DMS53 (cell line): Measurements from ENCODE around the gene LCP1.

Experiments used
- DNase-seq: peaks from one replicate; lab custom pipeline; 2025; lab: John Stamatoyannopoulos, UW

LCP1 gene

GRCh38 chr13:46100191-46100815 lies 81.7 kb downstream of the LCP1 start:
- DNase-seq, result no peak

GRCh38 chr13:46097663-46098062 lies 84.3 kb downstream of the LCP1 start:
- DNase-seq, result no peak

GRCh38 chr13:46097015-46097414 lies 85.0 kb downstream of the LCP1 start:
- DNase-seq, result peak; percentile 95

GRCh38 chr13:46094478-46094877 lies 87.5 kb downstream of the LCP1 start:
- DNase-seq, result no peak

- DNase-seq, result peak; percentile 2
Measured at GRCh38 chr13:46088821-46089562, 93.0 kb downstream of the LCP1 start.

GRCh38 chr13:46087481-46087880 lies 94.5 kb downstream of the LCP1 start:
- no peak for DNase-seq

- DNase-seq, result no peak
Measured at GRCh38 chr13:46086985-46087384, 95.0 kb downstream of the LCP1 start.

GRCh38 chr13:46086421-46086922 lies 95.5 kb downstream of the LCP1 start:
- no peak for DNase-seq

- DNase-seq, result no peak
Measured at GRCh38 chr13:46085737-46086136, 96.2 kb downstream of the LCP1 start.

GRCh38 chr13:46082324-46082723 lies 99.7 kb downstream of the LCP1 start:
- DNase-seq, result no peak

- DNase-seq, result no peak
Measured at GRCh38 chr13:46079770-46080169, 102.2 kb downstream of the LCP1 start.

- DNase-seq, result no peak
Measured at GRCh38 chr13:46077265-46077664, 104.7 kb downstream of the LCP1 start.

GRCh38 chr13:46076827-46077226 lies 105.2 kb downstream of the LCP1 start:
- no peak for DNase-seq
